Measurements from ENCODE around the gene TPSB2.
"Not testable (repeated sequence)": the region's sequence is repeated elsewhere in the genome, so short reads cannot be mapped to it uniquely, and the experiment has no call there.

Gene TPSB2

GRCh38 chr16:1198671-1199346 lies 31.2 kb downstream of the TPSB2 start:
- not testable (repeated sequence) for H4K8ac ChIP-seq (ENCODE audit: low read depth, low read length); H3K4me3 ChIP-seq (ENCODE audit: low read length); H3K79me1 ChIP-seq (ENCODE audit: low read length); H2BK5ac ChIP-seq (ENCODE audit: low read length); H3K56ac ChIP-seq (ENCODE audit: low read length); H3K23ac ChIP-seq (ENCODE audit: low read length); H3K79me2 ChIP-seq (ENCODE audit: control insufficient read depth, insufficient read depth, low read length); H2AK5ac ChIP-seq (ENCODE audit: low read length); H3K4ac ChIP-seq (ENCODE audit: low read depth, low read length); H3K27ac ChIP-seq (ENCODE audit: low read depth, low read length); H3K27me3 ChIP-seq (ENCODE audit: insufficient read depth, low read length, poor library complexity); H2BK120ac ChIP-seq (ENCODE audit: low read depth, low read length); H3K9ac ChIP-seq (ENCODE audit: low read length); DNase-seq; H3K4me1 ChIP-seq (ENCODE audit: control insufficient read depth, low read depth, low read length); H3K36me3 ChIP-seq (ENCODE audit: control insufficient read depth, insufficient read depth, low read length); H4K5ac ChIP-seq (ENCODE audit: low read length); H3K18ac ChIP-seq (ENCODE audit: low read length); H3K4me2 ChIP-seq (ENCODE audit: low read length); H2BK15ac ChIP-seq (replicated peaks; ENCODE audit: low read depth)
- no CpG with 5 or more reads among the region's 44 CpGs for WGBS (ENCODE audit: extremely low coverage, insufficient coverage, low lambda C conversion rate)

GRCh38 chr16:1198194-1198593 lies 31.8 kb downstream of the TPSB2 start:
- no peak overlapping the region for H4K5ac ChIP-seq (ENCODE audit: low read length)
- no peaks in the 10 kb centered on the region for H3K36me3 ChIP-seq (ENCODE audit: control insufficient read depth, insufficient read depth, low read length)
- H3K23ac ChIP-seq (ENCODE audit: low read length) = no peak overlapping the region
- no peak overlapping the region for H4K8ac ChIP-seq (ENCODE audit: low read depth, low read length)
- no peak overlapping the region for H2AK5ac ChIP-seq (ENCODE audit: low read length)
- no peak for DNase-seq
- no peak overlapping the region for H2BK5ac ChIP-seq (ENCODE audit: low read length)
- H2BK15ac ChIP-seq (replicated peaks; ENCODE audit: low read depth) = no peak overlapping the region
- H3K56ac ChIP-seq (ENCODE audit: low read length) = no peak overlapping the region
- no peak overlapping the region for H3K4me2 ChIP-seq (ENCODE audit: low read length)
- no peak overlapping the region for H3K18ac ChIP-seq (ENCODE audit: low read length)
- no CpG with 5 or more reads among the region's 18 CpGs for WGBS (ENCODE audit: extremely low coverage, insufficient coverage, low lambda C conversion rate)
- H3K4me3 ChIP-seq (ENCODE audit: low read length) = no peak overlapping the region
- no peak overlapping the region for H2BK120ac ChIP-seq (ENCODE audit: low read depth, low read length)
- H3K79me1 ChIP-seq (ENCODE audit: low read length) = no peaks in the 10 kb centered on the region
- no peaks in the 10 kb centered on the region for H3K4me1 ChIP-seq (ENCODE audit: control insufficient read depth, low read depth, low read length)
- H3K79me2 ChIP-seq (ENCODE audit: control insufficient read depth, insufficient read depth, low read length) = no peaks in the 10 kb centered on the region
- H3K9ac ChIP-seq (ENCODE audit: low read length) = no peak overlapping the region
- H3K27me3 ChIP-seq (ENCODE audit: insufficient read depth, low read length, poor library complexity) = no peaks in the 10 kb centered on the region
- no peak overlapping the region for H3K27ac ChIP-seq (ENCODE audit: low read depth, low read length)
- H3K4ac ChIP-seq (ENCODE audit: low read depth, low read length) = no peak overlapping the region

- no CpG with 5 or more reads among the region's 19 CpGs for WGBS (ENCODE audit: extremely low coverage, insufficient coverage, low lambda C conversion rate)
- Histone ChIP-seq H4K5ac (ENCODE audit: low read length) (no peak overlapping the region), H3K23ac (ENCODE audit: low read length) (no peak overlapping the region), H3K4ac (ENCODE audit: low read depth, low read length) (no peak overlapping the region), H4K8ac (ENCODE audit: low read depth, low read length) (no peak overlapping the region), H3K27me3 (ENCODE audit: insufficient read depth, low read length, poor library complexity) (no peaks in the 10 kb centered on the region), H3K36me3 (ENCODE audit: control insufficient read depth, insufficient read depth, low read length) (no peaks in the 10 kb centered on the region), H3K27ac (ENCODE audit: low read depth, low read length) (no peak overlapping the region), H3K4me2 (ENCODE audit: low read length) (no peak overlapping the region), H3K4me1 (ENCODE audit: control insufficient read depth, low read depth, low read length) (no peaks in the 10 kb centered on the region), H2BK120ac (ENCODE audit: low read depth, low read length) (no peak overlapping the region), H3K56ac (ENCODE audit: low read length) (no peak overlapping the region), H3K79me2 (ENCODE audit: control insufficient read depth, insufficient read depth, low read length) (no peaks in the 10 kb centered on the region), H2AK5ac (ENCODE audit: low read length) (no peak overlapping the region), H3K79me1 (ENCODE audit: low read length) (no peaks in the 10 kb centered on the region), H3K9ac (ENCODE audit: low read length) (no peak overlapping the region), H3K18ac (ENCODE audit: low read length) (no peak overlapping the region), H2BK15ac (replicated peaks; ENCODE audit: low read depth) (no peak overlapping the region), H2BK5ac (ENCODE audit: low read length) (no peak overlapping the region), H3K4me3 (ENCODE audit: low read length) (no peak overlapping the region)
- DNase-seq = no peak
These were observed 32.6 kb downstream of the TPSB2 start for GRCh38 chr16:1197237-1197866.

- Histone ChIP-seq H3K79me1 (ENCODE audit: low read length) (no peaks in the 10 kb centered on the region), H2AK5ac (ENCODE audit: low read length) (no peak overlapping the region), H4K5ac (ENCODE audit: low read length) (no peak overlapping the region), H4K8ac (ENCODE audit: low read depth, low read length) (no peak overlapping the region), H2BK5ac (ENCODE audit: low read length) (no peak overlapping the region), H2BK120ac (ENCODE audit: low read depth, low read length) (no peak overlapping the region), H3K4ac (ENCODE audit: low read depth, low read length) (no peak overlapping the region), H3K27ac (ENCODE audit: low read depth, low read length) (no peak overlapping the region), H3K9ac (ENCODE audit: low read length) (no peak overlapping the region), H3K56ac (ENCODE audit: low read length) (no peak overlapping the region), H3K23ac (ENCODE audit: low read length) (no peak overlapping the region), H3K4me3 (ENCODE audit: low read length) (no peak overlapping the region), H3K79me2 (ENCODE audit: control insufficient read depth, insufficient read depth, low read length) (no peaks in the 10 kb centered on the region), H3K4me2 (ENCODE audit: low read length) (no peak overlapping the region), H3K36me3 (ENCODE audit: control insufficient read depth, insufficient read depth, low read length) (no peaks in the 10 kb centered on the region), H3K4me1 (ENCODE audit: control insufficient read depth, low read depth, low read length) (no peaks in the 10 kb centered on the region), H3K27me3 (ENCODE audit: insufficient read depth, low read length, poor library complexity) (no peaks in the 10 kb centered on the region), H3K18ac (ENCODE audit: low read length) (no peak overlapping the region), H2BK15ac (replicated peaks; ENCODE audit: low read depth) (no peak overlapping the region)
- DNase-seq = no peak
- no CpG with 5 or more reads among the region's 11 CpGs for WGBS (ENCODE audit: extremely low coverage, insufficient coverage, low lambda C conversion rate)
These were observed 33.5 kb downstream of the TPSB2 start for GRCh38 chr16:1196494-1196893.

GRCh38 chr16:1195393-1195666 lies 34.7 kb downstream of the TPSB2 start:
- H2BK120ac ChIP-seq (ENCODE audit: low read depth, low read length) = no peak overlapping the region
- H3K27ac ChIP-seq (ENCODE audit: low read depth, low read length) = no peak overlapping the region
- H3K4ac ChIP-seq (ENCODE audit: low read depth, low read length) = no peak overlapping the region
- no peak overlapping the region for H3K23ac ChIP-seq (ENCODE audit: low read length)
- no peak overlapping the region for H3K9ac ChIP-seq (ENCODE audit: low read length)
- H3K36me3 ChIP-seq (ENCODE audit: control insufficient read depth, insufficient read depth, low read length) = no peaks in the 10 kb centered on the region
- no peaks in the 10 kb centered on the region for H3K4me1 ChIP-seq (ENCODE audit: control insufficient read depth, low read depth, low read length)
- no peak overlapping the region for H3K4me3 ChIP-seq (ENCODE audit: low read length)
- no peak overlapping the region for H4K8ac ChIP-seq (ENCODE audit: low read depth, low read length)
- no peaks in the 10 kb centered on the region for H3K79me2 ChIP-seq (ENCODE audit: control insufficient read depth, insufficient read depth, low read length)
- no peak overlapping the region for H2BK5ac ChIP-seq (ENCODE audit: low read length)
- no peaks in the 10 kb centered on the region for H3K79me1 ChIP-seq (ENCODE audit: low read length)
- no peak overlapping the region for H3K56ac ChIP-seq (ENCODE audit: low read length)
- no peak overlapping the region for H3K18ac ChIP-seq (ENCODE audit: low read length)
- no peak overlapping the region for H3K4me2 ChIP-seq (ENCODE audit: low read length)
- H3K27me3 ChIP-seq (ENCODE audit: insufficient read depth, low read length, poor library complexity) = no peaks in the 10 kb centered on the region
- WGBS (ENCODE audit: extremely low coverage, insufficient coverage, low lambda C conversion rate) = no CpG with 5 or more reads among the region's 14 CpGs
- H2BK15ac ChIP-seq (replicated peaks; ENCODE audit: low read depth) = no peak overlapping the region
- H2AK5ac ChIP-seq (ENCODE audit: low read length) = no peak overlapping the region
- DNase-seq = no peak
- no peak overlapping the region for H4K5ac ChIP-seq (ENCODE audit: low read length)
